ENCODE data around the gene CLCA1.
"Not testable (repeated sequence)": the region's sequence is repeated elsewhere in the genome, so short reads cannot be mapped to it uniquely, and the experiment has no call there.

The CLCA1 gene

GRCh38 chr1:86499987-86500593 is 31.4 kb downstream of the CLCA1 start:
- H4K12ac ChIP-seq (ENCODE audit: low read depth, low read length) = no peak overlapping the region
- H3K79me2 ChIP-seq (ENCODE audit: control insufficient read depth, insufficient read depth, low read length, poor library complexity) = peaks cover 2% of the 10 kb centered on the region
- H3K27me3 ChIP-seq (ENCODE audit: insufficient read depth, low read length) = no peaks in the 10 kb centered on the region
- H3K79me1 ChIP-seq (ENCODE audit: low read length) = peaks cover 18% of the 10 kb centered on the region
- WGBS (ENCODE audit: extremely low coverage, insufficient coverage, insufficient read length) = no CpG with 5 or more reads among the region's 3 CpGs
- H3K4me1 ChIP-seq (ENCODE audit: control insufficient read depth in 1 of 2, insufficient read depth in 2 of 2, low read length in 2 of 2) = peaks cover 13% of the 10 kb centered on the region in 2 experiments
- no peak overlapping the region for H2BK12ac ChIP-seq (ENCODE audit: low read length)
- no peak overlapping the region for H3K27ac ChIP-seq (ENCODE audit: low read depth, low read length)
- H3K14ac ChIP-seq (ENCODE audit: low read length) = no peak overlapping the region
- no peak overlapping the region for H2AFZ ChIP-seq (ENCODE audit: insufficient read depth, low read length, poor library complexity)
- H2BK5ac ChIP-seq (ENCODE audit: low read depth, low read length, poor library complexity) = no peak overlapping the region
- no peak overlapping the region for H4K91ac ChIP-seq (ENCODE audit: low read depth, low read length)
- no peaks in the 10 kb centered on the region for H3K36me3 ChIP-seq (ENCODE audit: control insufficient read depth in 1 of 2, insufficient read depth in 2 of 2, low read length in 2 of 2)
- no peak overlapping the region for H3K9ac ChIP-seq (ENCODE audit: low read length)
- H2BK120ac ChIP-seq (ENCODE audit: insufficient read depth, low read length, poor library complexity) = no peak overlapping the region
- no peaks in the 10 kb centered on the region for H3K9me3 ChIP-seq (ENCODE audit: insufficient read depth, low read depth, low read length)
- H3K4me2 ChIP-seq (ENCODE audit: low read length) = no peak overlapping the region
- no peak overlapping the region for H3K4me3 ChIP-seq (ENCODE audit: low read depth, low read length)
- peak in 1 of 2 donors; percentile 88 for DNase-seq
- no peak overlapping the region for H3K23ac ChIP-seq (ENCODE audit: low read length)
- H3K18ac ChIP-seq (ENCODE audit: low read length) = no peak overlapping the region
- no peak overlapping the region for H2AK5ac ChIP-seq (ENCODE audit: low read length)
- no peak overlapping the region for H3K4ac ChIP-seq (ENCODE audit: low read depth, low read length)
- H4K8ac ChIP-seq (ENCODE audit: low read depth, low read length) = no peak overlapping the region

GRCh38 chr1:86500714-86501113 is 32.0 kb downstream of the CLCA1 start:
- Histone ChIP-seq H3K23ac (ENCODE audit: low read length) (no peak overlapping the region), H4K12ac (ENCODE audit: low read depth, low read length) (no peak overlapping the region), H2BK12ac (ENCODE audit: low read length) (no peak overlapping the region), H3K79me1 (ENCODE audit: low read length) (peaks cover 18% of the 10 kb centered on the region), H2AK5ac (ENCODE audit: low read length) (no peak overlapping the region), H3K27ac (ENCODE audit: low read depth, low read length) (no peak overlapping the region), H3K4me3 (ENCODE audit: low read depth, low read length) (no peak overlapping the region), H3K18ac (ENCODE audit: low read length) (no peak overlapping the region), H3K4ac (ENCODE audit: low read depth, low read length) (no peak overlapping the region), H3K36me3 (ENCODE audit: control insufficient read depth in 1 of 2, insufficient read depth in 2 of 2, low read length in 2 of 2) (no peaks in the 10 kb centered on the region), H3K4me2 (ENCODE audit: low read length) (no peak overlapping the region), H3K9ac (ENCODE audit: low read length) (no peak overlapping the region), H3K9me3 (ENCODE audit: insufficient read depth, low read depth, low read length) (no peaks in the 10 kb centered on the region), H2AFZ (ENCODE audit: insufficient read depth, low read length, poor library complexity) (no peak overlapping the region), H4K8ac (ENCODE audit: low read depth, low read length) (no peak overlapping the region), H2BK5ac (ENCODE audit: low read depth, low read length, poor library complexity) (no peak overlapping the region), H3K4me1 (ENCODE audit: control insufficient read depth in 1 of 2, insufficient read depth in 2 of 2, low read length in 2 of 2) (peaks cover 13% of the 10 kb centered on the region in 2 experiments), H4K91ac (ENCODE audit: low read depth, low read length) (no peak overlapping the region), H3K14ac (ENCODE audit: low read length) (no peak overlapping the region), H3K27me3 (ENCODE audit: insufficient read depth, low read length) (no peaks in the 10 kb centered on the region), H2BK120ac (ENCODE audit: insufficient read depth, low read length, poor library complexity) (no peak overlapping the region), H3K79me2 (ENCODE audit: control insufficient read depth, insufficient read depth, low read length, poor library complexity) (peaks cover 2% of the 10 kb centered on the region)
- no peak for DNase-seq
- WGBS (ENCODE audit: extremely low coverage, insufficient coverage, insufficient read length) = no CpG with 5 or more reads among the region's 2 CpGs

- not testable (repeated sequence) for H3K27me3 ChIP-seq (ENCODE audit: insufficient read depth, low read length); H3K9me3 ChIP-seq (ENCODE audit: insufficient read depth, low read depth, low read length); H3K79me2 ChIP-seq (ENCODE audit: control insufficient read depth, insufficient read depth, low read length, poor library complexity); H3K36me3 ChIP-seq (ENCODE audit: control insufficient read depth in 1 of 2, insufficient read depth in 2 of 2, low read length in 2 of 2); H3K23ac ChIP-seq (ENCODE audit: low read length); H3K4me3 ChIP-seq (ENCODE audit: low read depth, low read length); H2AK5ac ChIP-seq (ENCODE audit: low read length); H3K18ac ChIP-seq (ENCODE audit: low read length); H4K91ac ChIP-seq (ENCODE audit: low read depth, low read length); H4K12ac ChIP-seq (ENCODE audit: low read depth, low read length); H3K4ac ChIP-seq (ENCODE audit: low read depth, low read length)
- Histone ChIP-seq H4K8ac (ENCODE audit: low read depth, low read length) (peak overlapping the region; percentile 86), H3K4me2 (ENCODE audit: low read length) (peak overlapping the region; percentile 77), H3K14ac (ENCODE audit: low read length) (peak overlapping the region; percentile 65), H3K79me1 (ENCODE audit: low read length) (peaks cover 18% of the 10 kb centered on the region), H3K27ac (ENCODE audit: low read depth, low read length) (peak overlapping the region; percentile 85), H2AFZ (ENCODE audit: insufficient read depth, low read length, poor library complexity) (peak overlapping the region; percentile 62), H2BK120ac (ENCODE audit: insufficient read depth, low read length, poor library complexity) (peak overlapping the region; percentile 82), H3K4me1 (ENCODE audit: control insufficient read depth in 1 of 2, insufficient read depth in 2 of 2, low read length in 2 of 2) (peaks cover 13% of the 10 kb centered on the region in 2 experiments), H2BK12ac (ENCODE audit: low read length) (peak overlapping the region; percentile 62), H3K9ac (ENCODE audit: low read length) (peak overlapping the region; percentile 54), H2BK5ac (ENCODE audit: low read depth, low read length, poor library complexity) (peak overlapping the region; percentile 60)
- peak; percentile 58 to 72 for DNase-seq
- WGBS (ENCODE audit: extremely low coverage, insufficient coverage, insufficient read length) = no CpG with 5 or more reads among the region's 16 CpGs
Measured at GRCh38 chr1:86502125-86502646, 33.5 kb downstream of the CLCA1 start.

GRCh38 chr1:86502721-86503405 is 34.1 kb downstream of the CLCA1 start:
- Histone ChIP-seq H3K27ac (ENCODE audit: low read depth, low read length) (peak overlapping the region; percentile 95), H3K4me1 (ENCODE audit: control insufficient read depth in 1 of 2, insufficient read depth in 2 of 2, low read length in 2 of 2) (peaks cover 13% of the 10 kb centered on the region in 2 experiments), H3K18ac (ENCODE audit: low read length) (peak overlapping the region; percentile 72), H3K79me1 (ENCODE audit: low read length) (peaks cover 18% of the 10 kb centered on the region), H3K23ac (ENCODE audit: low read length) (no peak overlapping the region), H3K79me2 (ENCODE audit: control insufficient read depth, insufficient read depth, low read length, poor library complexity) (peaks cover 2% of the 10 kb centered on the region), H3K4ac (ENCODE audit: low read depth, low read length) (no peak overlapping the region), H3K14ac (ENCODE audit: low read length) (peak overlapping the region; percentile 12), H2AFZ (ENCODE audit: insufficient read depth, low read length, poor library complexity) (peak overlapping the region; percentile 43), H3K9me3 (ENCODE audit: insufficient read depth, low read depth, low read length) (no peaks in the 10 kb centered on the region), H4K12ac (ENCODE audit: low read depth, low read length) (no peak overlapping the region), H3K27me3 (ENCODE audit: insufficient read depth, low read length) (no peaks in the 10 kb centered on the region), H4K8ac (ENCODE audit: low read depth, low read length) (peak overlapping the region; percentile 31), H2BK12ac (ENCODE audit: low read length) (peak overlapping the region; percentile 25), H4K91ac (ENCODE audit: low read depth, low read length) (peak overlapping the region; percentile 88), H2AK5ac (ENCODE audit: low read length) (no peak overlapping the region), H3K36me3 (ENCODE audit: control insufficient read depth in 1 of 2, insufficient read depth in 2 of 2, low read length in 2 of 2) (no peaks in the 10 kb centered on the region), H3K9ac (ENCODE audit: low read length) (peak overlapping the region; percentile 60), H3K4me2 (ENCODE audit: low read length) (peak overlapping the region; percentile 77), H3K4me3 (ENCODE audit: low read depth, low read length) (no peak overlapping the region), H2BK5ac (ENCODE audit: low read depth, low read length, poor library complexity) (peak overlapping the region; percentile 78), H2BK120ac (ENCODE audit: insufficient read depth, low read length, poor library complexity) (peak overlapping the region; percentile 87)
- peak; percentile 89 to 91 for DNase-seq
- no CpG with 5 or more reads among the region's 18 CpGs for WGBS (ENCODE audit: extremely low coverage, insufficient coverage, insufficient read length)

Measured in trophoblast cell (in vitro differentiated cells and primary cell).